ENCODE results near the gene KRTAP4-11.
"Not testable (repeated sequence)": the region's sequence is repeated elsewhere in the genome, so short reads cannot be mapped to it uniquely, and the experiment has no call there.

KRTAP4-11 gene

DNA sequence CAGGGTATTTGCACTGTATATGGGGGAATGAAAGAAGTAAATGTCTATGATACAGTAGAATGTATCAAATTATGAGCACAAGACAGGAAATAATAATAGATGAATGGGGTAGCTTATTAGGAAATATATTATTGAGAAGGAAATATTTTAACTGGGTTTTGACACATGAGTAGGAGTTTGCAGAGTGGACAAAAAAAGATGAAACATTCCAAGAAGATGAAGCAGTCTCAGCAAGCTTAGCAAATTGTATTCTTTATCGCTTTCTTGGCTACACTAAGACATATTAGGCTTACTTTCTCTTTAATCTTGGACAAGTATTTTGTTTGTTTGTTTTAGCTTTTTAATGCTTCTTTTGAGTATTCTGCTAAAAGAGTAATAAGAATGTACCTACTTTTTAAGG lies 14.3 kb downstream of the KRTAP4-11 start:
- H3K4me3 ChIP-seq (replicated peaks; ENCODE audit: low read depth, low read length): no peak overlapping the region
- no peak for DNase-seq (ENCODE audit: extremely low read depth, low read depth)
- TF ChIP-seq, protein P1, sequence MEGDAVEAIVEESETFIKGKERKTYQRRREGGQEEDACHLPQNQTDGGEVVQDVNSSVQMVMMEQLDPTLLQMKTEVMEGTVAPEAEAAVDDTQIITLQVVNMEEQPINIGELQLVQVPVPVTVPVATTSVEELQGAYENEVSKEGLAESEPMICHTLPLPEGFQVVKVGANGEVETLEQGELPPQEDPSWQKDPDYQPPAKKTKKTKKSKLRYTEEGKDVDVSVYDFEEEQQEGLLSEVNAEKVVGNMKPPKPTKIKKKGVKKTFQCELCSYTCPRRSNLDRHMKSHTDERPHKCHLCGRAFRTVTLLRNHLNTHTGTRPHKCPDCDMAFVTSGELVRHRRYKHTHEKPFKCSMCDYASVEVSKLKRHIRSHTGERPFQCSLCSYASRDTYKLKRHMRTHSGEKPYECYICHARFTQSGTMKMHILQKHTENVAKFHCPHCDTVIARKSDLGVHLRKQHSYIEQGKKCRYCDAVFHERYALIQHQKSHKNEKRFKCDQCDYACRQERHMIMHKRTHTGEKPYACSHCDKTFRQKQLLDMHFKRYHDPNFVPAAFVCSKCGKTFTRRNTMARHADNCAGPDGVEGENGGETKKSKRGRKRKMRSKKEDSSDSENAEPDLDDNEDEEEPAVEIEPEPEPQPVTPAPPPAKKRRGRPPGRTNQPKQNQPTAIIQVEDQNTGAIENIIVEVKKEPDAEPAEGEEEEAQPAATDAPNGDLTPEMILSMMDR (IDR thresholded peaks at IDR 0.05; ENCODE audit: low read depth, low read length, missing control alignments): no peak

DNA sequence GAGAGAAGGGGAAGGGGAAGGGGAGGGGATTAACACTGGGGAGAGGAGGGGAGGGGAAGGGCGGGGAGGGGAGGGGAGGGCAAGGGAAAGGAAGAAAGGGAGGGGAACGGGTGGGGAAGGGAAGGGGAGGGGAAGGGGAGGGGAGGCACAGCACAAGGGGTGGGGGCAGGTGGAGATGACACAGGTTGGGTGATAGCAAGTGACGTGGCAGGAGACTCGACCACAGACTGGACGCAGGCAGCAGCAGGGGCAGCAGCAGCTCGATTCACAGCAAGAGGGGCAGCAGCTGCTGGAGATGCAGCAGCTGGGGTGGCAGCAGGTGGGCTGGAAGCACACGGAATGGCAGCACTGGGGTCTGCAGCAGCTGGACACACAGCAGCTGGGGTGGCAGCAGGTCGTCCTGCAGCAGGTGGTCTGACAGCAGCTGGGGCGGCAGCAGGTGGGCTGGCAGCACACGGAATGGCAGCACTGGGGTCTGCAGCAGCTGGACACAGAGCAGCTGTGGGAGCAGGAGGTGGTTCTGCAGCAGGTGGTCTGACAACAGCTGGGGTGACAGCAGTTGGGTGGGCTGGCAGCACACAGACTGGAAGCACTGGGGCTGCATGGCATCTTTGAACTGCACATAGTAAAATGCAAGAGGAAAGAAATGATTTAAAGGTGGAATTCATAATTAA lies 16.4 kb downstream of the KRTAP4-11 start, which contains the start of gene KRTAP4-16:
TSS of gene KRTAP4-16 (minus strand) at position 624 of the 674 bp plus-strand sequence. CDS start at position 624, 0 bp downstream.
- TF ChIP-seq, protein P1 (IDR thresholded peaks at IDR 0.05; ENCODE audit: low read depth, low read length, missing control alignments): no peak
- no peak for DNase-seq (ENCODE audit: extremely low read depth, low read depth)
- H3K4me3 ChIP-seq (replicated peaks; ENCODE audit: low read depth, low read length): no peak within 1 kb of the TSS

DNA sequence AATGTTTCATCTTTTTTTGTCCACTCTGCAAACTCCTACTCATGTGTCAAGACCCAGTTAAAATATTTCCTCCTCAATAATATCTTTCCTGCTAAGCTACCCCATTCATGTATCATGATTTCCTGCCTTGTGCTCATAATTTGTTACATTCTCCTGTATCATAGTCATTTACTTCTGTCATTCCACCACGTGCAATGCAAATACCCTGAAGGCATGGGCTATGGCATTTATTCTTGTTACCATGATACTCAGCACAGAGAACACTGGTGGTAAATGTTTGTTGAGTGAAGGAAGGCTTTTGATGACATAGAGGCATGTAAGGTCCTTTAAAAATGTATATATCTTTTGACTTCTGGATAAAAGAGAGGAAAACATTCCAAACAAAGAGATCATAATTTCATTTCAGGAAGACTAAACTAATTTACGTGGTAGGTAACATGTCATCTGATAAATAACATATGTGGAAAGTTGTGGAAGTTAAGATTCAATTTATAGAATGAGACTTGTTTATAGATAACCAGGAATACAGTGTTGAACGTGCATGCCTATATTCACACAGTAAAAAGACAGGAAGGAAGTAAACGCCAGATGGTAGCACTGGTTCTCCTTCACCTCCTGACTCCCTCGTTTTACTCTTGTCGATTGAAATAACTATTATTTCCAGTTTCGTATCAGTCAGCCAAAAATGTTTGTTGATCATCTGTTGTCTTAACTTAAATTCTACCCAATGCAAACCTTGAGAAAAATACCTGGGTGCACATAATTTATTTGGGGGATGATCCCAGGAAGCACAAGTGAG lies 18.3 kb downstream of the KRTAP4-11 start:
- DNase-seq (ENCODE audit: extremely low read depth, low read depth): peak; percentile 95

DNA sequence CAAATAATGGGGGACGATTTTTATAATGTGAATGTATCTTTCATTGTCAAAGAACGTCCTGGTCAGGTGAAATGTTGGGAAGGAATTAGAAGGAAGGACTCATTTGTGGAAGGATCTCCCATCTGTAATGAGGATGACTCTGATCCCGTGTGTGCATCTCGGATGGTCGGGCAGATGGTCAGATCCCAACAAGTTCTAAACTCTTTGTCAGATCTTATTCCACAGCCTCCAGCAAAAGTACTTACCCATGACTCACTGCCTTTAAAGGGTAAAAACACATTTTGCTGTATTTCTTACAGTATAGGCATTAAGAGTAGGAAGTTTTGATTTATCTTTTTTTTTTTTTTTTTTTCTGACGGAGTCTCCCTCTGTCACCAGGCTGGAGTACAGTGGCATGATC lies 19.7 kb downstream of the KRTAP4-11 start:
- no peak overlapping the region for H3K4me3 ChIP-seq (replicated peaks; ENCODE audit: low read depth, low read length)
- peak; percentile 80 for DNase-seq (ENCODE audit: extremely low read depth, low read depth)
- TF ChIP-seq, protein P1 (IDR thresholded peaks at IDR 0.05; ENCODE audit: low read depth, low read length, missing control alignments): no peak

More for the DNA sequence above, 18.3 kb downstream of the KRTAP4-11 start:
- not testable (repeated sequence) for H3K4me3 ChIP-seq (replicated peaks; ENCODE audit: low read depth, low read length)

DNA sequence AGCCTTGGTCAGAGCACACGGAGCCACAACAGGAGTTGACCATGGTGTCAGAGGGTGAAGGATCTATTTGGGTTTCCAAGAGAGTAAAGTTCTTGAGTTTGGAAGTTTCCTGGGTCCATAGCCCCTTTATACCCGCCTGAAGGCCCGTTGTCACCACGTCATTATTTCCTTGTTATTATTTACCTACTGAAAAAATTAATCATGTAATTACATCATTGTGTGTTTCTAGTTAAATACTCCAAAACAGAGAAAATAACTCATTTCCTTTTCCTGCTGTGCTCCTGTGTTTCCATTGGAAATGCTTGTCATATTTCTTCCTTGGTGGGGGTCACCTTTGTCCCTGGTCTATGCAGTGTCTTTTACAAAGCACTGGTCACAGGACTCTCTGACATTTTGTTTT lies 20.1 kb downstream of the KRTAP4-11 start, which contains the start of gene KRTAP4-8:
TSS of gene KRTAP4-8 (minus strand) at position 101 of the 400 bp plus-strand sequence. CDS start at position 43, 58 bp downstream.
- TF ChIP-seq, protein P1 (IDR thresholded peaks at IDR 0.05; ENCODE audit: low read depth, low read length, missing control alignments): no peak
- no peak for DNase-seq (ENCODE audit: extremely low read depth, low read depth)
- H3K4me3 ChIP-seq (replicated peaks; ENCODE audit: low read depth, low read length): no peak within 1 kb of the TSS

DNA sequence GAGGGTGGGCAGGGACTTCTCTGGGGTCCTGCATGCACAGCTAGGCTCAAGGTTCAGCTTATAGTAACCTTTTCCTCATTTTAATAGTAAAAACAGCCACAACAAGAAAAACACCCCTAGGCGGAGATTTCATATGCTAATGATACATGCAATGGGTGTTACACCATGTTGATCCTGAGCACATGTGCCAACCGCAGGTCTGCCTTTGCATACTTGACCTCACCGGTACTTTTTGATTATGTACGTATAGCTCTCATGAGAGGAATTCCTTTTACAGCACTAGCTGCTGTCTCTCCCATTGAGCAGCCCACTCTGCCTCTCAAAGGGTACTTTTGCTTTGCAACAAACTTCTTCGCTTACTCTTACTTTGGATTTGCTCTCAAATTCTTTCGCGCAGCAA lies 22.1 kb downstream of the KRTAP4-11 start:
- H3K4me3 ChIP-seq (replicated peaks; ENCODE audit: low read depth, low read length): no peak overlapping the region
- TF ChIP-seq, protein P1 (IDR thresholded peaks at IDR 0.05; ENCODE audit: low read depth, low read length, missing control alignments): no peak
- DNase-seq (ENCODE audit: extremely low read depth, low read depth): no peak

DNA sequence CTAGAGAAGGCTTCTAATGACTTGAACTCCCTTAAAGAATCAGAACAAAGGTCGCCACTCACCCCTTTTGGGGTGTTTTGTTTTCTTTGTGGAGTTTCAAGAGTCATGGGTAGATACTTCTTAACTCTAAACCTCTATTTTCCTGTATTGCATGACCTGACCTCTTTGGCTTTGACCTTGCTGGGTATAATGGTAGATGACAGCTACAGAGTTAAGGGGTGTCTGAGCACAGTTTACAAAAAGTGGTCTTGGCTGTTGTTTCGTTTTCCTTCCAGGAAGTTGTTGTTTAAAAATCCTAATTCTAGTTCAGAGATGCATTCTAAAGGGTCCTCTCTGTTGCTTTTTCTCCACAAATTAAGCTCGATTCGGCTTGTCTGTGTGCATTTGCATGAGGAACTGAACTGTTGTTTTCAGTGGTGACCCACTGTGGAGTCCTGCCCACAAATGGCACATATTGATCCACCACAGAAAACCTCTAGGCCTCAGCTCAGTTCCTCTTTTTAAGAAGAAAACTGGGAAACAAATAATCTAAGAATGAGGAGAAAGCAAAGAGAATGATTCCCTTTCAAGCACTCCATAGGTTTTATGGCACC lies 29.3 kb downstream of the KRTAP4-11 start:
- not testable (repeated sequence) for DNase-seq (ENCODE audit: extremely low read depth, low read depth); H3K4me3 ChIP-seq (replicated peaks; ENCODE audit: low read depth, low read length)

DNA sequence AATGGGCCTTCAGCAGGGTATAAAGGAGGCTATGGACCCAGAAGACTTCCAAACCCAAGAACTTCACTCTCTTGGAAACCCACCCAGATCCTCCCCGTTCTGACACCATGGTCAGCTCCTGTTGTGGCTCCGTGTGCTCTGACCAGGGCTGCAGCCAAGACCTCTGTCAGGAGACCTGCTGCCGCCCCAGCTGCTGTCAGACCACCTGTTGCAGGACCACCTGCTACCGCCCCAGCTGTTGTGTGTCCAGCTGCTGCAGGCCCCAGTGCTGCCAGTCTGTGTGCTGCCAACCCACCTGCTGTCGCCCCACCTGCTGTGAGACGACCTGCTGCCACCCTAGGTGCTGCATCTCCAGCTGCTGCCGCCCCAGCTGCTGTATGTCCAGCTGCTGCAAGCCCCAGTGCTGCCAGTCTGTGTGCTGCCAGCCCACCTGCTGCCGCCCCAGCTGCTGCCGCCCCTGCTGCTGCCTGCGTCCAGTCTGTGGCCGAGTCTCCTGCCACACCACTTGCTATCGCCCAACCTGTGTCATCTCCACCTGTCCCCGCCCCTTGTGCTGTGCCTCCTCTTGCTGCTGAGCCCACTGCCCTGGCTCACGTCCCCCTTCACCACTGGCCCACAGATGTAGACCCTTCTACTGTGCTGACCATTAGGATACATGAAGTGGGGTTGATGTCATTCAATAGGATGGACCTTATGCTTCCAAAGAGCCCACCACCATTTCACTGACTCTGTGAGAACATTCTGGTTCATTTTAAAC lies 33.9 kb downstream of the KRTAP4-11 start, which contains the start of gene KRTAP4-7:
TSS of gene KRTAP4-7 (plus strand) at position 51 of the 757 bp plus-strand sequence. CDS start at position 108, 57 bp downstream.
- DNase-seq (ENCODE audit: extremely low read depth, low read depth): not testable (repeated sequence)

DNA sequence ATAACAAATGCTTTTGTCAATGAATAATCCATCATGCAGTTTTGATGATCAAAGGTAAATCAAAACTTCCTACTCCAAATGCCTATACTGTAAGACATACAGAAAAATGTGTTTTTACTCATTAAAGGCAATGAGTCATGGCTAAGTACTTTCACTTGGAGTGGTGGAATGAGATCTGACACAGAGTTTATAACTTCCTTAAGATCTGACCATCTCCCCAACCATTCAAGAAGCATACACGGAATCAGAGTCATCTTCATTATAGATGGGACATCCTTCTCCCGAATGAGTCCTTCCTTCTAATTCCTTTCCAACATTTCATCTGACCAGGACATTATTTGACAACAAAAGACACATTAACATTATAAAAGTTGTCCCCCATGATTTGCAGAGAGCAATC lies 34.7 kb downstream of the KRTAP4-11 start:
- not testable (repeated sequence) for DNase-seq (ENCODE audit: extremely low read depth, low read depth); H3K4me3 ChIP-seq (replicated peaks; ENCODE audit: low read depth, low read length)

More for the DNA sequence above, 33.9 kb downstream of the KRTAP4-11 start, which contains the start of gene KRTAP4-7:
- H3K4me3 ChIP-seq (replicated peaks; ENCODE audit: low read depth, low read length): not testable (repeated sequence)
